Activated T-cell treated with anti-CD3 and anti-CD28 coated beads, Interleukin-2, amount 50 U/mL, for 72 hours (primary cell): Measurements from ENCODE around the gene CCL4L2. TPM values are rescaled to one million over a fixed set of nuclear protein-coding genes. Genes with fewer than 3 reads are reported as not detected.
"Not testable (repeated sequence)": the region's sequence is repeated elsewhere in the genome, so short reads cannot be mapped to it uniquely, and the experiment has no call there.

Experiments
- ATAC-seq, 2 donors: fragments of 150-1000 bp; cut with Tn5 transposase; replicated peaks in 1 of 2; 2 replicates each; pipeline ENCODE4 v1.10.0; 2021; ENCODE audit warnings: moderate library complexity in 2 of 2, mild to moderate bottlenecking in 1 of 2
- DNase-seq, 2 donors: peaks; one replicate each; pipeline ENCODE4 v3.0.0; 2021 to 2022; ENCODE audit warnings: mixed read lengths in 1 of 2
- H3K27ac Mint-ChIP-seq: one replicate; pipeline ENCODE4 v1.8.0; 2022; ENCODE audit warnings: mild to moderate bottlenecking, moderate library complexity, mixed read lengths
- H3K27me3 Mint-ChIP-seq: one replicate; pipeline ENCODE4 v1.8.0; 2022; ENCODE audit warnings: low read depth, mixed read lengths
- H3K36me3 Mint-ChIP-seq, 2 donors: one replicate each; pipeline ENCODE4 v1.8.0; 2022; ENCODE audit warnings: mixed read lengths in 2 of 2, mild to moderate bottlenecking in 1 of 2; ENCODE audit not compliant: insufficient read depth in 2 of 2
- H3K4me1 Mint-ChIP-seq: one replicate; pipeline ENCODE4 v1.8.0; 2022; ENCODE audit warnings: low read depth, mixed read lengths
- H3K4me3 Mint-ChIP-seq, 2 donors: one replicate each; pipeline ENCODE4 v1.8.0; 2022; ENCODE audit warnings: mild to moderate bottlenecking in 2 of 2, mixed read lengths in 2 of 2, moderate library complexity in 2 of 2
- H3K9me3 Mint-ChIP-seq, 2 donors: one replicate each; pipeline ENCODE4 v1.8.0; 2022; ENCODE audit warnings: mixed read lengths in 2 of 2
- total RNA-seq, 2 donors: library from RNA; stranded (reverse); gene quantifications; one replicate each; pipeline ENCODE4 v1.2.3, GENCODE V29; 2022

The CCL4L2 gene
- total RNA-seq, 2 donors from 2014 or later: 9.1 to 77.2 TPM

DNA sequence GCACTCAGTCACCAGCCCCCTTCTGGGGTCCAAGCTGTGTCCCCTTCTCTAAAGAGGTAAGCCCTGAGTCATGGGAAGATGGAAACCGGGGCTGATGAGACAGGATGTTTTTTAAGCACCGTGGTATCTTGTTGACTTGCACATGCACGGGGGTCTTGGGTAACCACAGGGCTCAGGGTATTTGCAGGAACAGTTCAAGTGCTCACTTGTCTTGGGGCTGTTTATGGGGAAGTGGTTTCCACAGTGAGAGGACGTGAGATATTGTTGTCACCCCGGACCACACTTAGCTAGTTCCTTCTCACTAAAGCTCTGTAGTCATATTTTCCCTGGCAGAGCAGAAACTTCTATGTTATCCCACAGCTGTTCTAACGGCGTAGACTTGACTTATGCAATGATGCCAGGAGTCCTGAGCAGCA lies 22.0 kb upstream of the CCL4L2 start:
- DNase-seq: peak in 1 of 2 donors; percentile 57
- no peaks in the 10 kb centered on the region for H3K36me3 Mint-ChIP-seq
- H3K4me3 Mint-ChIP-seq: peak overlapping the region in 1 of 2 donors; percentile 31
- peak overlapping the region; percentile 53 for H3K27ac Mint-ChIP-seq
- H3K4me1 Mint-ChIP-seq: peaks cover 14% of the 10 kb centered on the region
- no peaks in the 10 kb centered on the region for H3K9me3 Mint-ChIP-seq
- peaks cover 62% of the 10 kb centered on the region for H3K27me3 Mint-ChIP-seq
- ATAC-seq: peak; percentile 87 to 89

DNA sequence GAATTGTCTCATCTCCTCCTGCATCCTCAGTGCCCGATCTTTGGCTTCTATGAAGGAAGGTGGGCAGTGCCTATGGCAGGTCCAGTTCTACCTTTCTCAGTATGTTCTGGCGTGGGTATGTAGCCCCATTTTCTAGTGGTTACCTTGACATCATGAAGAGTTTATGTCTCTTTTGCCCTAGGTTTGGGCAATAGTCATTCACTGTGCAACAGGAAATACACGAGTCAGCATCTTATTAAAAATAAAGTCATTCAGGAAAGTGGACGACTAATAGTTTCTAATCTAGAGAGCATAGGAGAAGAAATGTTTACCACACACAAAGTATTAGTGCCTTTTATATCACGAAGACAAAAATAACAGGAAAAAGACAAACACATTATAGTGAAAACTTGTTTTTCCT lies 20.9 kb upstream of the CCL4L2 start:
- H3K4me3 Mint-ChIP-seq, DNase-seq, H3K9me3 Mint-ChIP-seq, ATAC-seq, H3K27ac Mint-ChIP-seq, H3K36me3 Mint-ChIP-seq: not testable (repeated sequence)
- Mint-ChIP-seq H3K27me3 (peaks cover 52% of the 10 kb centered on the region), H3K4me1 (peaks cover 14% of the 10 kb centered on the region)

- H3K27ac Mint-ChIP-seq, ATAC-seq, H3K9me3 Mint-ChIP-seq, H3K4me3 Mint-ChIP-seq, DNase-seq, H3K36me3 Mint-ChIP-seq: not testable (repeated sequence)
- peaks cover 50% of the 10 kb centered on the region for H3K27me3 Mint-ChIP-seq
- H3K4me1 Mint-ChIP-seq: peaks cover 14% of the 10 kb centered on the region
Observed at GRCh38 chr17:36190549-36191330, 20.1 kb upstream of the CCL4L2 start.

GRCh38 chr17:36193216-36193775 lies 17.6 kb upstream of the CCL4L2 start:
- Mint-ChIP-seq H3K36me3 (no peaks in the 10 kb centered on the region), H3K9me3 (no peaks in the 10 kb centered on the region), H3K4me1 (peaks cover 21% of the 10 kb centered on the region), H3K4me3 (no peak overlapping the region), H3K27me3 (peaks cover 37% of the 10 kb centered on the region), H3K27ac (no peak overlapping the region)
- no peak for ATAC-seq
- no peak for DNase-seq

DNA sequence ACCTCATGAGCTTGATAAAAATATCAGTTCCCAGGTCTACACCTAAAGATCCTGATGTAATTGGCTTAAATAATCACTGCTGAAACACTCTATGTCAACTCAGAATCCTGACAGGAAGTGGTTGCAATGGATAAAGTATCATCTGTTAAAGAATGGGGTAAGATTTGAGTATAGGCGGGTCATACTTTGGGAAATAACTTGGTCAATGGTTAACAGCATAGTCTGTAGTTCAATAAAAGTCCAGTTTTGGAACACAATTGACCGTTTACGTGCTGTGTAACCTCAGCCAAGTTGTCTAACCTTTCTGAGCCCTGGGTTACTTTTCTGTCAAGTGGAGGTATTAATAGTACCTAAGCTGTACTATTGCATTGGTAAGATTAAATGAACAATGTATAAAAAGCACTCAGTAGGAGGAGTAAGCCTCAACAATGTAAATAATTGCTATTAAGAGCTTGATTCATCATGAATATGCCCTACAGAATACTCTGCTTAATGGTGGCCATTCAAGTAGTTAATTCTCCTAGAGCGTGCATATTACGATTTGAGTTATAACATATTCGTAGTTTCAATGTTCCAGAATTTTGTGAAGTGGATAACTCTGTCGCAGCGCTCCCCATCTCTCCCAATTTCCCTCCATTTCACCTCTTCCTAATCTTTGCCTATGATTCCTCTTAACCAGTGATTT lies 16.6 kb upstream of the CCL4L2 start:
- peak overlapping the region in 1 of 2 donors; percentile 17 for H3K4me3 Mint-ChIP-seq

GRCh38 chr17:36194832-36195433 lies 15.9 kb upstream of the CCL4L2 start:
- H3K36me3 Mint-ChIP-seq, H3K9me3 Mint-ChIP-seq, ATAC-seq, H3K27ac Mint-ChIP-seq, DNase-seq: not testable (repeated sequence)
- Mint-ChIP-seq H3K4me3 (peak overlapping the region in 1 of 2 donors; percentile 17), H3K27me3 (peaks cover 35% of the 10 kb centered on the region), H3K4me1 (peaks cover 26% of the 10 kb centered on the region)

More for the DNA sequence above, 16.6 kb upstream of the CCL4L2 start:
- not testable (repeated sequence) for H3K36me3 Mint-ChIP-seq, H3K9me3 Mint-ChIP-seq, H3K27ac Mint-ChIP-seq, DNase-seq, ATAC-seq
- Mint-ChIP-seq H3K4me1 (peaks cover 23% of the 10 kb centered on the region), H3K27me3 (peaks cover 37% of the 10 kb centered on the region)

GRCh38 chr17:36195434-36196130 lies 15.3 kb upstream of the CCL4L2 start:
- Mint-ChIP-seq H3K27ac (peak overlapping the region; percentile 6), H3K27me3 (peaks cover 33% of the 10 kb centered on the region), H3K9me3 (no peaks in the 10 kb centered on the region), H3K4me1 (peaks cover 26% of the 10 kb centered on the region), H3K36me3 (no peaks in the 10 kb centered on the region), H3K4me3 (peak overlapping the region; percentile 18 to 19)
- ATAC-seq (no peak), DNase-seq (no peak)

- ATAC-seq (no peak), DNase-seq (no peak)
- H3K27ac Mint-ChIP-seq: peak overlapping the region; percentile 13
- no peaks in the 10 kb centered on the region for H3K36me3 Mint-ChIP-seq
- no peaks in the 10 kb centered on the region for H3K9me3 Mint-ChIP-seq
- peaks cover 26% of the 10 kb centered on the region for H3K4me1 Mint-ChIP-seq
- H3K4me3 Mint-ChIP-seq: peak overlapping the region in 1 of 2 donors; percentile 24
- peaks cover 33% of the 10 kb centered on the region for H3K27me3 Mint-ChIP-seq
Observed at GRCh38 chr17:36196131-36196486, 14.8 kb upstream of the CCL4L2 start.

GRCh38 chr17:36197387-36197703 lies 13.5 kb upstream of the CCL4L2 start:
- no peak for DNase-seq
- no peak for ATAC-seq
- H3K9me3 Mint-ChIP-seq: no peaks in the 10 kb centered on the region
- peak overlapping the region; percentile 11 for H3K27ac Mint-ChIP-seq
- peaks cover 24% of the 10 kb centered on the region for H3K27me3 Mint-ChIP-seq
- H3K36me3 Mint-ChIP-seq: no peaks in the 10 kb centered on the region
- peaks cover 31% of the 10 kb centered on the region for H3K4me1 Mint-ChIP-seq
- H3K4me3 Mint-ChIP-seq: peak overlapping the region in 1 of 2 donors; percentile 23

DNA sequence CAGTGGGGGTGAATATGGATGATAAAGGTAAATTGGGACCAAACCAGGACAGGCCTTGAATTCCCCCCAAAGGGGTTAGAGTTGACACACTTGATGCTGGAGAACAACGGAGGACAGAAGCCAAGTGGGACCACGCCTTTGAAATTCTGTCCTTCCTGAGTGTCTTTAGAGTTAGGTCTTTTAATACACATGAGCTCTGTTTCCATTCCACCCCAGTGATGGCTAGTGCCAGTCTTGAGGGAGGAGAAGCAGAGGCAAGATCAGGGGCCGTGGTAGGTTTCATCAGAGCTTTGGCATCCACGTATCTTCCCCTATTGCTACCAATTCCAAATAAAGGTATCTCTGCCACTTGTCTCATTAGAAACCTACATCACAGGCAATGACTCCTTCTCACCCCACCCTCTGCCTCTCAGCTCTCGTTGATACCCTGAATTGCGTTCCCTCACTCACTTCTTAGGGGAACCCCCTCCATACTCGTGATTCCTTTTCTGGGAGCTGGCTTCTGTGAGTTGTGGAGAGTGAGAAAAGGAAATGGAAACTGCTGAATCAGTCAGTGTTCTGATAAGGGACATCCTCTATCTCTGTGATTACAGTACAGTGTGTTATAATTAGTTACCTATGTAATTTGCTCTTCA lies 11.9 kb upstream of the CCL4L2 start:
- peak overlapping the region; percentile 36 for H3K27ac Mint-ChIP-seq
- H3K36me3 Mint-ChIP-seq: no peaks in the 10 kb centered on the region
- peaks cover 21% of the 10 kb centered on the region for H3K27me3 Mint-ChIP-seq
- no peaks in the 10 kb centered on the region for H3K9me3 Mint-ChIP-seq
- H3K4me3 Mint-ChIP-seq: peak overlapping the region; percentile 33 to 35
- H3K4me1 Mint-ChIP-seq: peaks cover 28% of the 10 kb centered on the region
- ATAC-seq: peak; percentile 74 to 76
- DNase-seq: peak; percentile 28 to 64

- H3K4me1 Mint-ChIP-seq: peaks cover 28% of the 10 kb centered on the region
- H3K27ac Mint-ChIP-seq: peak overlapping the region; percentile 88
Observed at GRCh38 chr17:36201102-36201501, 9.8 kb upstream of the CCL4L2 start.

GRCh38 chr17:36201506-36201905 lies 9.4 kb upstream of the CCL4L2 start:
- not testable (repeated sequence) for H3K9me3 Mint-ChIP-seq, DNase-seq, H3K36me3 Mint-ChIP-seq, H3K27ac Mint-ChIP-seq, H3K4me3 Mint-ChIP-seq
- peaks cover 29% of the 10 kb centered on the region for H3K4me1 Mint-ChIP-seq
- peaks cover 20% of the 10 kb centered on the region for H3K27me3 Mint-ChIP-seq
- peak; percentile 14 to 28 for ATAC-seq

More at GRCh38 chr17:36201102-36201501, 9.8 kb upstream of the CCL4L2 start:
- H3K9me3 Mint-ChIP-seq, DNase-seq, ATAC-seq, H3K36me3 Mint-ChIP-seq: not testable (repeated sequence)
- H3K27me3 Mint-ChIP-seq: peaks cover 20% of the 10 kb centered on the region
- peak overlapping the region in 1 of 2 donors; percentile 13 for H3K4me3 Mint-ChIP-seq
